Brain microvascular endothelial cell (primary cell): Measurements from ENCODE around the gene B4GALT5.

Experiments
- DNase-seq: peaks from one replicate; pipeline ENCODE4 v3.0.0-alpha.2; 2020
- H3K27ac ChIP-seq: fragments of 250-450 bp; sonication (Bioruptor Pico); 2 replicates; pipeline ENCODE4 v1.5.1; 2020; ENCODE audit warnings: mild to moderate bottlenecking, moderate library complexity
- H3K27me3 ChIP-seq: fragments of 250-450 bp; sonication (Bioruptor Pico); replicated peaks from 2 replicates; pipeline ENCODE4 v1.5.1; 2020; ENCODE audit warnings: mild to moderate bottlenecking
- H3K36me3 ChIP-seq: fragments of 250-450 bp; sonication (Bioruptor Pico); replicated peaks from 2 replicates; pipeline ENCODE4 v1.5.1; 2020; ENCODE audit warnings: mild to moderate bottlenecking
- H3K4me3 ChIP-seq: 2 replicates; pipeline ENCODE4 v1.5.1; 2011; ENCODE audit warnings: low read depth, mild to moderate bottlenecking, control low read depth, low read length, moderate library complexity
- CTCF ChIP-seq: IDR thresholded peaks from 2 replicates; pipeline ENCODE4 v1.5.1; 2011; ENCODE audit warnings: low read depth, mild to moderate bottlenecking, moderate library complexity, low read length, control low read depth, inconsistent platforms; ENCODE audit errors: missing control alignments
- in situ Hi-C: cut with HindIII; loops from 2 replicates; pipeline ENCODE4 v1.10.0; 2017; ENCODE audit warnings: low sequenced_read_pairs, low pct_ligation_motif_present

The B4GALT5 gene

GRCh38 chr20:49701241-49701790 lies 12.4 kb downstream of the B4GALT5 start:
- Histone ChIP-seq H3K27me3 (no peaks in the 10 kb centered on the region), H3K4me3 (no peak overlapping the region), H3K27ac (peak overlapping the region; percentile 78), H3K36me3 (no peaks in the 10 kb centered on the region)
- in situ Hi-C loops, result no loop called here
- no peak for DNase-seq
- TF ChIP-seq CTCF, result no peak

GRCh38 chr20:49700411-49701185 lies 13.1 kb downstream of the B4GALT5 start:
- in situ Hi-C loops, result no loop called here
- Histone ChIP-seq H3K36me3 (no peaks in the 10 kb centered on the region), H3K27me3 (no peaks in the 10 kb centered on the region), H3K27ac (peak overlapping the region; percentile 78), H3K4me3 (no peak overlapping the region)
- no peak for TF ChIP-seq CTCF
- DNase-seq, result peak; percentile 75

- H3K36me3 ChIP-seq, result no peaks in the 10 kb centered on the region
- TF ChIP-seq CTCF, result no peak
- H3K27me3 ChIP-seq, result no peaks in the 10 kb centered on the region
- H3K4me3 ChIP-seq, result no peak overlapping the region
- in situ Hi-C loops, result no loop called here
- peak; percentile 75 for DNase-seq
- H3K27ac ChIP-seq, result peak overlapping the region; percentile 78
Measured at GRCh38 chr20:49699200-49699992, 14.3 kb downstream of the B4GALT5 start.

GRCh38 chr20:49698477-49698876 lies 15.2 kb downstream of the B4GALT5 start:
- in situ Hi-C loops, result no loop called here
- no peak overlapping the region for H3K27ac ChIP-seq
- no peak for DNase-seq
- H3K27me3 ChIP-seq, result no peaks in the 10 kb centered on the region
- TF ChIP-seq CTCF, result no peak
- no peak overlapping the region for H3K4me3 ChIP-seq
- no peaks in the 10 kb centered on the region for H3K36me3 ChIP-seq

- no peak for DNase-seq
- Histone ChIP-seq H3K36me3 (no peaks in the 10 kb centered on the region), H3K27me3 (no peaks in the 10 kb centered on the region), H3K4me3 (no peak overlapping the region), H3K27ac (no peak overlapping the region)
- in situ Hi-C loops, result no loop called here
- no peak for TF ChIP-seq CTCF
Measured at GRCh38 chr20:49697071-49697470, 16.6 kb downstream of the B4GALT5 start.
